PFSK-1 (cell line): ENCODE measurements around the gene NKX6-1.

Experiments used
- POLR2AphosphoS5 ChIP-seq: IDR thresholded peaks from 2 replicates; pipeline ENCODE4 v1.6.1; 2012; ENCODE audit warnings: low read depth, mild to moderate bottlenecking, control low read depth, low read length, moderate library complexity
- TAF1 ChIP-seq: IDR thresholded peaks from 2 replicates; pipeline ENCODE4 v1.6.1; 2012; ENCODE audit warnings: low read length, control low read depth, borderline replicate concordance; ENCODE audit not compliant: insufficient read depth

DNA sequence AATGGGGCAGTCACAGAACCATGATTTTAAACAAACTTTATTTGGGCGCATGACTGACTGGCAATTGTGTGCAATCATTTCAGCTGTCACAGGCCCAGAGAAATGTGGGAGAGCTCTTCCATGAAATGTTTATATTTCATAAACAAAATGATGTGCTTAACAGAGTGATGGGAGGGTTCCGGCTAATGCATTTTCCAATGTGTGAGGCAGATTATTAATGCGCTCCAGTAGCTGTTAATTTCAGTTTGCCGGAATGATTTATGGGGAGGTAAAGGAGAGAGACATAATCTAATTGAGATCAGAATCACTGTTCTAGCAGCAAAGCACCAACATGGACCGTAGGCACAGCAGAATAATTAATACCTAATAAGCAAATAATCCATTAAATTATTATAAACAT lies 55.6 kb downstream of the NKX6-1 start:
- TF ChIP-seq POLR2AphosphoS5 (no peak), TAF1 (no peak)
